Measurements from ENCODE around the gene NFYA. TPM values are rescaled to one million over a fixed set of nuclear protein-coding genes. Genes with fewer than 3 reads are reported as not detected.

NFYA gene
- total and polyA plus RNA-seq, 8 donors = 16.4 to 58.6 (median 52.6) TPM

- Histone ChIP-seq H3K4me3 (no peak overlapping the region), H3K36me3 (peaks cover 0 to 4% of the 10 kb centered on the region in 2 donors), H3K27me3 (no peaks in the 10 kb centered on the region), H3K27ac (no peak overlapping the region), H3K9me3 (no peaks in the 10 kb centered on the region), H3K4me1 (no peaks in the 10 kb centered on the region)
- intact Hi-C loops (cut with DNase I) = no loop called here
- DNase-seq (no peak), ATAC-seq (no peak)
- TF ChIP-seq CTCF (IDR thresholded peaks at IDR 0.05) = no peak
Measured at GRCh38 chr6:41036601-41037000, 36.2 kb upstream of the NFYA start.

- Histone ChIP-seq H3K36me3 (peaks cover 0 to 4% of the 10 kb centered on the region in 2 donors), H3K27me3 (no peaks in the 10 kb centered on the region), H3K4me3 (no peak overlapping the region), H3K4me1 (no peaks in the 10 kb centered on the region), H3K9me3 (no peaks in the 10 kb centered on the region), H3K27ac (no peak overlapping the region)
- TF ChIP-seq CTCF (IDR thresholded peaks at IDR 0.05) = no peak
- DNase-seq = no peak
- intact Hi-C loops (cut with DNase I) = no loop called here
- no peak for ATAC-seq
Measured at GRCh38 chr6:41037107-41037900, 35.5 kb upstream of the NFYA start.

GRCh38 chr6:41038205-41038604 lies 34.6 kb upstream of the NFYA start:
- DNase-seq (no peak), ATAC-seq (no peak)
- Histone ChIP-seq H3K4me3 (peak overlapping the region in 1 of 2 donors; percentile 6), H3K27ac (no peak overlapping the region), H3K36me3 (peaks cover 0 to 4% of the 10 kb centered on the region in 2 donors), H3K9me3 (no peaks in the 10 kb centered on the region), H3K27me3 (no peaks in the 10 kb centered on the region), H3K4me1 (no peaks in the 10 kb centered on the region)
- intact Hi-C loops (cut with DNase I) = no loop called here
- TF ChIP-seq CTCF (IDR thresholded peaks at IDR 0.05) = no peak

GRCh38 chr6:41039060-41039998 lies 33.4 kb upstream of the NFYA start, which contains the start of gene UNC5CL:
Gene UNC5CL, minus strand, starts transcription at chr6:41039221. Its CDS starts 4,147 bp downstream, at chr6:41035074.
- DNase-seq (peak in 3 of 4 donors; percentile 36 to 83 (median 82)), ATAC-seq (peak; percentile 79)
- Histone ChIP-seq H3K27ac (peak within 1 kb of the TSS; percentile 41 to 56), H3K4me1 (no peaks in the 10 kb centered on the region), H3K27me3 (no peaks in the 10 kb centered on the region), H3K9me3 (no peaks in the 10 kb centered on the region), H3K36me3 (no peaks in the 10 kb centered on the region), H3K4me3 (peak within 1 kb of the TSS in 1 of 2 donors; percentile 6)
- TF ChIP-seq CTCF (IDR thresholded peaks at IDR 0.05) = peak; percentile 62
- intact Hi-C loops (cut with DNase I) = no loop called here

All from left lung (tissue), 10 donors.